ENCODE results near the gene SLC25A48.
"Not testable (repeated sequence)": the region's sequence is repeated elsewhere in the genome, so short reads cannot be mapped to it uniquely, and the experiment has no call there.

- not testable (repeated sequence) for TF ChIP-seq CTCF, POLR2A (IDR thresholded peaks at IDR 0.05)
Observed at GRCh38 chr5:135859186-135859585, 24.7 kb downstream of the SLC25A48 start.
